Naive B cell (primary cell): ENCODE data around the gene RYR3. TPM values are rescaled to one million over a fixed set of nuclear protein-coding genes. Genes with fewer than 3 reads are reported as not detected.
A peak's percentile ranks its signal among the peaks of the same experiment; 100 is the strongest.

Source experiments
- ATAC-seq, 2 donors: fragments of 150-1000 bp; cut with Tn5 transposase; 2 replicates each; pipeline ENCODE4 v1.10.0; 2021; ENCODE audit warnings: low read depth in 2 of 2, mild to moderate bottlenecking in 2 of 2, moderate library complexity in 2 of 2
- DNase-seq: peaks from one replicate; pipeline ENCODE4 v3.0.0; 2022
- H3K27ac Mint-ChIP-seq, 6 donors: one replicate each; pipeline ENCODE4 v1.8.0; 2020 to 2022; ENCODE audit warnings: mild to moderate bottlenecking in 6 of 6, mixed read lengths in 6 of 6, moderate library complexity in 5 of 6, inconsistent platforms in 2 of 6
- H3K27me3 Mint-ChIP-seq, 3 donors: one replicate each; pipeline ENCODE4 v1.8.0; 2021 to 2022; ENCODE audit warnings: mixed read lengths in 3 of 3, mild to moderate bottlenecking in 1 of 3
- H3K36me3 Mint-ChIP-seq, 2 donors: one replicate each; pipeline ENCODE4 v1.8.0; 2020 to 2022; ENCODE audit warnings: mixed read lengths in 2 of 2, inconsistent platforms in 1 of 2, mild to moderate bottlenecking in 1 of 2
- H3K4me1 Mint-ChIP-seq, 3 donors: one replicate each; pipeline ENCODE4 v1.8.0; 2020 to 2022; ENCODE audit warnings: mixed read lengths in 3 of 3, inconsistent platforms in 1 of 3, mild to moderate bottlenecking in 1 of 3, moderate library complexity in 1 of 3
- H3K4me3 Mint-ChIP-seq, 8 donors: one replicate each; pipeline ENCODE4 v1.8.0; 2020 to 2022; ENCODE audit warnings: mild to moderate bottlenecking in 8 of 8, mixed read lengths in 8 of 8, moderate library complexity in 8 of 8, inconsistent platforms in 2 of 8
- H3K9me3 Mint-ChIP-seq, 7 donors: one replicate each; pipeline ENCODE4 v1.8.0; 2020 to 2022; ENCODE audit warnings: mixed read lengths in 7 of 7, mild to moderate bottlenecking in 5 of 7, inconsistent platforms in 2 of 7, moderate library complexity in 1 of 7
- polyA plus RNA-seq, 6 donors: library from polyadenylated mRNA; unstranded; fragments of 300-500 nt; fragmentation: Illumina TruSeq; gene quantifications; one replicate each; pipeline ENCODE4 v1.2.3, GENCODE V29; 2021; ENCODE audit warnings: low read depth in 6 of 6

RYR3 gene
- polyA plus RNA-seq, 6 donors from 2014 or later: 0.14 to 0.86 (median 0.23) TPM

- no peak for DNase-seq
- peaks cover 0 to 17% (median 4%) of the 10 kb centered on the region in 3 donors for H3K4me1 Mint-ChIP-seq
- H3K9me3 Mint-ChIP-seq: peaks cover 0 to 2% (median 0%) of the 10 kb centered on the region in 7 donors
- ATAC-seq: peak; percentile 76 to 90
- H3K27me3 Mint-ChIP-seq: peaks cover 4 to 6% (median 5%) of the 10 kb centered on the region in 3 donors
- H3K36me3 Mint-ChIP-seq: no peaks in the 10 kb centered on the region
- peak overlapping the region in 1 of 6 donors; percentile 17 for H3K27ac Mint-ChIP-seq
- no peak overlapping the region for H3K4me3 Mint-ChIP-seq
These were observed 411.4 kb downstream of the RYR3 start for GRCh38 chr15:33722005-33722672.

GRCh38 chr15:33722673-33723015 lies 411.9 kb downstream of the RYR3 start:
- H3K36me3 Mint-ChIP-seq: no peaks in the 10 kb centered on the region
- ATAC-seq (no peak), DNase-seq (no peak)
- peaks cover 0 to 6% (median 0%) of the 10 kb centered on the region in 3 donors for H3K27me3 Mint-ChIP-seq
- peaks cover 0 to 17% (median 4%) of the 10 kb centered on the region in 3 donors for H3K4me1 Mint-ChIP-seq
- peak overlapping the region in 2 of 6 donors; percentile 11 to 68 for H3K27ac Mint-ChIP-seq
- H3K9me3 Mint-ChIP-seq: peaks cover 0 to 2% (median 0%) of the 10 kb centered on the region in 7 donors
- no peak overlapping the region for H3K4me3 Mint-ChIP-seq

- H3K36me3 Mint-ChIP-seq: no peaks in the 10 kb centered on the region
- no peak overlapping the region for H3K27ac Mint-ChIP-seq
- H3K4me3 Mint-ChIP-seq: no peak overlapping the region
- H3K4me1 Mint-ChIP-seq: peaks cover 0 to 17% (median 4%) of the 10 kb centered on the region in 3 donors
- H3K27me3 Mint-ChIP-seq: peaks cover 0 to 6% (median 0%) of the 10 kb centered on the region in 3 donors
- no peak for ATAC-seq
- no peaks in the 10 kb centered on the region for H3K9me3 Mint-ChIP-seq
- DNase-seq: no peak
These were observed 413.7 kb downstream of the RYR3 start for GRCh38 chr15:33724321-33725036.

DNA sequence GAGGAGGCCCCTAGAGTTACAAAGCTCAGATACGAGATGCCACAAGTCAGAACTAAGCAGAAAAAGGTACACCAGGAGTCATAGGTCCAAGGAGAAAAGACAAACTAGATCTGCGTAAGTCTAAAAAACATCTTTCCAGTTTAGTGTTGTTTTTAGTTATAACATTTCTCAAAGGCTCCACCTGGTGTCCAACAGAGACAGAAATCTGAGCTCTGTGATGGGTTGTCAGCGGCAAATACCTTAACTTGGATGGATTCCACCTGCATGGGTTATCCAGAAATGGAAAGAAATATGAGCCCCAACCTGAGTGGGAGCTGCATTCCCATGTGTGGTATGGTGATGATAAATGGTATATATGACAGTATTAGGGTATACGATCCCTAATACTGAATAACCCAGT lies 418.9 kb downstream of the RYR3 start:
- H3K27me3 Mint-ChIP-seq: no peaks in the 10 kb centered on the region
- no peak overlapping the region for H3K27ac Mint-ChIP-seq
- no peak overlapping the region for H3K4me3 Mint-ChIP-seq
- H3K36me3 Mint-ChIP-seq: no peaks in the 10 kb centered on the region
- H3K4me1 Mint-ChIP-seq: no peaks in the 10 kb centered on the region
- H3K9me3 Mint-ChIP-seq: no peaks in the 10 kb centered on the region
- DNase-seq (no peak), ATAC-seq (no peak)

DNA sequence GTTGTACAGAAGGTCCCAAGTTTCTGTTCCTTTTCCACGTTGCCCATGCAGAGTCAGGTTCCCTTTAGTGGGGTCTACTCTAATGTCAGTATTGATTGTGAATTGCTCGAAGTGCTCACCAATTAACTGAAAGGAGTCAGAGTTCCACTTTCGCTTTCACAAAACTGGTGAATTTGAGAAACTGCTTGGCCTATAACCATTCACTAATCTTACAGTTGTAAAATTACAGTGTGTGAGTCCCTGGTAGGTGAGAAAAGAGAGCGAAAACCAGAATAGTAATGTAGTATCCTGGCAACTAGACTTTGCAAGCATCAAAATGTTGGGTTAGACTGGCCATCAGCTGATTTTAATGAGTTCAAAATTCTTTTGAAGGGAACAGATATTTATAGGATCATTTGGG lies 420.0 kb downstream of the RYR3 start:
- Mint-ChIP-seq H3K27me3 (no peaks in the 10 kb centered on the region), H3K4me3 (no peak overlapping the region), H3K4me1 (no peaks in the 10 kb centered on the region), H3K27ac (no peak overlapping the region), H3K36me3 (no peaks in the 10 kb centered on the region), H3K9me3 (no peaks in the 10 kb centered on the region)
- ATAC-seq: no peak
- DNase-seq: no peak

DNA sequence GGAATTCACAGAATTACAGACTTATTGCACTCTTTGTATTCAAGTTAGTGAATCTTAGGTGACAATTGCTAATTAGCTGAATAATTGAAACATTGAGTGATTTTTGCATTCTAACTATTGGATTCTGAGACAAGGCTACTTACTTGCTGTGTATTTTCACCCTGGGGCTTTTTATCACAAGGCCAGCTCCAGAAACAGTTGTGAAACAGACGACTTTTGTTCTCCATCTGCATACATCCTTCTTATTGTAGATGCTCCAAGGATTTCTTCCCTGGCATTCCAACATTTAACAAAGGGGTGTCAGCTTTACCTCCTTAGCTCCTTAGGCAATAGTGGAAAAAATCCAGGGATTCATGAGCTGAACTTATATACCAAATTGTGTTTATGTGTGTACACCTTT lies 424.4 kb downstream of the RYR3 start:
- Mint-ChIP-seq H3K4me3 (no peak overlapping the region), H3K4me1 (peaks cover 4 to 6% (median 4%) of the 10 kb centered on the region in 3 donors), H3K9me3 (peaks cover 0 to 3% (median 0%) of the 10 kb centered on the region in 7 donors), H3K27ac (no peak overlapping the region), H3K36me3 (no peaks in the 10 kb centered on the region), H3K27me3 (no peaks in the 10 kb centered on the region)
- no peak for DNase-seq
- ATAC-seq: no peak

- H3K4me3 Mint-ChIP-seq: no peak overlapping the region
- no peak for ATAC-seq
- no peak overlapping the region for H3K27ac Mint-ChIP-seq
- peaks cover 4 to 6% (median 4%) of the 10 kb centered on the region in 3 donors for H3K4me1 Mint-ChIP-seq
- no peak for DNase-seq
- peaks cover 0 to 3% (median 0%) of the 10 kb centered on the region in 7 donors for H3K9me3 Mint-ChIP-seq
- no peaks in the 10 kb centered on the region for H3K27me3 Mint-ChIP-seq
- H3K36me3 Mint-ChIP-seq: no peaks in the 10 kb centered on the region
These were observed 425.0 kb downstream of the RYR3 start for GRCh38 chr15:33735637-33736247.

- H3K27me3 Mint-ChIP-seq: no peaks in the 10 kb centered on the region
- no peaks in the 10 kb centered on the region for H3K36me3 Mint-ChIP-seq
- DNase-seq: no peak
- H3K9me3 Mint-ChIP-seq: peaks cover 0 to 3% (median 0%) of the 10 kb centered on the region in 7 donors
- H3K4me3 Mint-ChIP-seq: no peak overlapping the region
- peaks cover 4 to 6% (median 4%) of the 10 kb centered on the region in 3 donors for H3K4me1 Mint-ChIP-seq
- ATAC-seq: no peak
- peak overlapping the region in 1 of 6 donors; percentile 55 for H3K27ac Mint-ChIP-seq
These were observed 427.2 kb downstream of the RYR3 start for GRCh38 chr15:33737687-33738601.

DNA sequence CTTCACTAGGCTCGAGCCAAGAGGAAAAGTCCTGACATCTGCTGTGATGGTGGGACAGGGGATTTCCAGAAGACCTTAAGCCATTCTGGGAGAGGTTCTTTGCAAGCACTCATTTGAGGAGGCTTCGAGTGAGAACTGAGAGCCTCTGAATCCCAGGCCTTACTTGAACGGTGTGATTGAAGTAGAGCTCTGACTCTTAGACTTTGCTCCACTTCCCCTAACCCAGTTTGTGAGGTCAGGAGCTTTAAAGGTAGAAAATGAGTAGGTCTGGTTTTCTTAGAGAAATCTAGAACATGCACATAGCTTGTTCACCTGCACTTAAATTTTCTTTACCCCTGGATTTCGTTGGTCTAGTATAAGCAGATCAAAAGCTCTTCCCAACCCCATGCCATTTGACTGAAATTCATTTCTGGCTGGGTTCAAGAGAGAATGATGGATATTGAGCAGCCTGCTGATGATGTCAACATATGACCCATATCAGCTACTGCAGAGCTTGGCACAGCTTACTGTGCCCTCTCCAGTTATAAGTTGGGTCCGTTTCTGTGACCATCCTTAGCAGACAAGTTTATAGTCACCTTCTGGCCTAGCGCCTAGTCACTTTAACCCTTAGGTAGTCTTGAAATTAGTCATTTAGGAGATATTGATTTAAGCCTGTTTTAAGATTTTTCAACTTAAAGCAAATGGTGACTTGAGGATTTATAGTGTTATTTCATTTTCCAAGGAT lies 428.3 kb downstream of the RYR3 start:
- Mint-ChIP-seq H3K4me3 (no peak overlapping the region), H3K27me3 (peaks cover 0 to 5% (median 3%) of the 10 kb centered on the region in 3 donors), H3K36me3 (no peaks in the 10 kb centered on the region), H3K27ac (peak overlapping the region in 2 of 6 donors; percentile 21 to 58), H3K9me3 (peaks cover 0 to 3% (median 0%) of the 10 kb centered on the region in 7 donors), H3K4me1 (peaks cover 4 to 6% (median 4%) of the 10 kb centered on the region in 3 donors)
- ATAC-seq (no peak), DNase-seq (no peak)

DNA sequence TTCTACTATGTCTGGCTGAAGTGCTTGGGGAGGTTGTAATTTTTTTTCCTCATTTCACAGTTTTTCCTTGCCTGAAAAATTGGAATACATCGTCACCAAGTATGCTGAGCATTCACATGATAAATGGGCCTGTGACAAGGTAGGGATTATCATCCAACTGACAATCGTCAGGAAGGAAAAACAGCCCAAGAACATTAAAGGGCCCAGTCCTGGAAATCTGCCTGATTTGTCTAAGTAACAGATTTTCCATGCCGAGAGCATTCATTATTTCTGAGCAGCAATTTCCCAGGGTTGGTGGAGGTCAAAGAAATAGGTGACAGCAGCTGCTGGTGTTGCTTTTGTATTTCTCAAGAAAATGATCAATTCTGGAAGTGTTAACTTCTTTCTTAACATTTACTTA lies 431.5 kb downstream of the RYR3 start:
- peaks cover 0 to 3% (median 0%) of the 10 kb centered on the region in 7 donors for H3K9me3 Mint-ChIP-seq
- ATAC-seq: no peak

GRCh38 chr15:33742800-33743199 lies 432.0 kb downstream of the RYR3 start:
- H3K4me3 Mint-ChIP-seq: no peak overlapping the region
- no peak for DNase-seq
- peaks cover 1 to 3% (median 2%) of the 10 kb centered on the region in 3 donors for H3K4me1 Mint-ChIP-seq
- no peak for ATAC-seq
- H3K36me3 Mint-ChIP-seq: no peaks in the 10 kb centered on the region
- H3K27ac Mint-ChIP-seq: peak overlapping the region in 1 of 6 donors; percentile 21
- peaks cover 0 to 8% (median 5%) of the 10 kb centered on the region in 3 donors for H3K27me3 Mint-ChIP-seq
- H3K9me3 Mint-ChIP-seq: peaks cover 0 to 3% (median 0%) of the 10 kb centered on the region in 7 donors

More for the DNA sequence above, 431.5 kb downstream of the RYR3 start:
- Mint-ChIP-seq H3K4me3 (no peak overlapping the region), H3K27me3 (peaks cover 0 to 8% (median 5%) of the 10 kb centered on the region in 3 donors), H3K27ac (no peak overlapping the region), H3K4me1 (peaks cover 4 to 6% (median 4%) of the 10 kb centered on the region in 3 donors), H3K36me3 (no peaks in the 10 kb centered on the region)
- no peak for DNase-seq

GRCh38 chr15:33746203-33746602 lies 435.4 kb downstream of the RYR3 start:
- DNase-seq (no peak), ATAC-seq (no peak)
- no peak overlapping the region for H3K27ac Mint-ChIP-seq
- peaks cover 0 to under 1% (median 0%) of the 10 kb centered on the region in 7 donors for H3K9me3 Mint-ChIP-seq
- peak overlapping the region in 1 of 8 donors; percentile 16 for H3K4me3 Mint-ChIP-seq
- no peaks in the 10 kb centered on the region for H3K36me3 Mint-ChIP-seq
- peaks cover 0 to 8% (median 5%) of the 10 kb centered on the region in 3 donors for H3K27me3 Mint-ChIP-seq
- no peaks in the 10 kb centered on the region for H3K4me1 Mint-ChIP-seq
